Measurements from ENCODE around the gene PARVB. TPM values are rescaled to one million over a fixed set of nuclear protein-coding genes. Genes with fewer than 3 reads are reported as not detected.

Gene PARVB
- total RNA-seq, 4 donors from 2014 or later, result 59.5 to 82.0 (median 61.2) TPM

GRCh38 chr22:44194569-44194968 is 170.5 kb downstream of the PARVB start:
- ATAC-seq (ENCODE audit: low FRiP score), result no peak
- no peak for DNase-seq (ENCODE audit: low spot score)
- TF ChIP-seq, protein P1, sequence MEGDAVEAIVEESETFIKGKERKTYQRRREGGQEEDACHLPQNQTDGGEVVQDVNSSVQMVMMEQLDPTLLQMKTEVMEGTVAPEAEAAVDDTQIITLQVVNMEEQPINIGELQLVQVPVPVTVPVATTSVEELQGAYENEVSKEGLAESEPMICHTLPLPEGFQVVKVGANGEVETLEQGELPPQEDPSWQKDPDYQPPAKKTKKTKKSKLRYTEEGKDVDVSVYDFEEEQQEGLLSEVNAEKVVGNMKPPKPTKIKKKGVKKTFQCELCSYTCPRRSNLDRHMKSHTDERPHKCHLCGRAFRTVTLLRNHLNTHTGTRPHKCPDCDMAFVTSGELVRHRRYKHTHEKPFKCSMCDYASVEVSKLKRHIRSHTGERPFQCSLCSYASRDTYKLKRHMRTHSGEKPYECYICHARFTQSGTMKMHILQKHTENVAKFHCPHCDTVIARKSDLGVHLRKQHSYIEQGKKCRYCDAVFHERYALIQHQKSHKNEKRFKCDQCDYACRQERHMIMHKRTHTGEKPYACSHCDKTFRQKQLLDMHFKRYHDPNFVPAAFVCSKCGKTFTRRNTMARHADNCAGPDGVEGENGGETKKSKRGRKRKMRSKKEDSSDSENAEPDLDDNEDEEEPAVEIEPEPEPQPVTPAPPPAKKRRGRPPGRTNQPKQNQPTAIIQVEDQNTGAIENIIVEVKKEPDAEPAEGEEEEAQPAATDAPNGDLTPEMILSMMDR (IDR thresholded peaks at IDR 0.05), result no peak

GRCh38 chr22:44195189-44195871 is 171.2 kb downstream of the PARVB start:
- ATAC-seq (ENCODE audit: low FRiP score) (no peak), DNase-seq (ENCODE audit: low spot score) (no peak)
- TF ChIP-seq, protein P1 (IDR thresholded peaks at IDR 0.05), result no peak

DNA sequence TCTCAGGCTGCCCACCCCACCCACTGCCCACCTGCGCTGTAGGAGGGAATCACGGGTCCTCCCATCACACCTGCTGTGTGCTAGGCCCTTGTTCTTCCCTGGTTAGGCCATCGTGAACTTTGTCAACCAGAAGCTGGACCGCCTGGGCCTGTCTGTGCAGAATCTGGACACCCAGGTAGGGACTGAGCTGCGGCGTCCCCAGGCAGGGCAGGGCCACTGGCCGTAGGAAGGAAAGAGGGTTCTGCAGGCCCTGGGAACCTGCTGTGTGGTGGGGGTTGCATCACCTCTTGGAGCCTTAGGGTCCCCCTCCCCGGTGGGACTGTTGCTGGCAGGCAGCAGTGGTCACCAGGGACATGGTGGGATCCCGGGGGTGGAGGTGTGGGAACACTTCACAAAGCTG is 172.1 kb downstream of the PARVB start:
- no peak for DNase-seq (ENCODE audit: low spot score)
- TF ChIP-seq, protein P1 (IDR thresholded peaks at IDR 0.05), result no peak
- no peak for ATAC-seq (ENCODE audit: low FRiP score)

DNA sequence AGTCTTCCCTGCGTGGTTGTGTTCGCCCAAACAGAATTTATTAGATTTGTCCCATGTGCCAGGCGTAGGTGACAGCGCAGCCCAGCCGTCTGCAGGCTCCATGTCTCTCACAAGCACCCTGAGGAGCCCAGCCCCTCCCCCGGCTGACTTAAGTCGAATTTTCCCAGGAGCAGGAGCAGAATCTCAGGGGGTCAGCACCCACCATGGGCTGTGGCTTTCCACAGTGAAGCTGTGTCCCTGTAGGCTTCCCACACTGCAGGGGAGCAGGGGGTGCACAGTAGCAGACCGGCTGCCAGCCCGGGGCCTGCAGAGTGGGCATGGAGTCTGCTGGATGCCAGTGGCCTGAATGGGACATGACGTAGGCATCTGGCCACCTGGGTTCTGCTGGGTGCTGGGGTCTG is 172.6 kb downstream of the PARVB start:
- TF ChIP-seq, protein P1 (IDR thresholded peaks at IDR 0.05), result no peak
- no peak for DNase-seq (ENCODE audit: low spot score)

DNA sequence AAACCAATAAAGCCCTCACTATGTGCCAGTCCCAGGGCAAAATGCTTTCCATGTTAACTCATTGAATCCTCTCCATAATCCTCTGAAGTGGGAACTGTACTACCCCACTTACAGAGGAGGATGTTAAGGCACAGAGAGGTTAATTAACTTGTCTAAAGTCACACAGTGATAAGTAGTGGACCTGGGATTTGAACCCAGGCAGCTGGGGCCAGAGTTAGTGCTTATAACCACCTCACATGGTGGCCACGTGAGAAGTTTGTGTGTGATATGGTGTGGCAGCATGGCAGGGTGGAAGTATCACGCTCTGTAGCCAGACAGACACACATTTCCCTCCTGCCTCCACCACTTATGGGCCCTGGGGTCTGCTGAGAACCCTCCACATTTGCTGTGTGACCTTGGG is 173.2 kb downstream of the PARVB start:
- ATAC-seq (ENCODE audit: low FRiP score) (no peak), DNase-seq (ENCODE audit: low spot score) (no peak)

More for the DNA sequence above, 172.6 kb downstream of the PARVB start:
- no peak for ATAC-seq (ENCODE audit: low FRiP score)

GRCh38 chr22:44199164-44199563 is 175.1 kb downstream of the PARVB start:
- DNase-seq (ENCODE audit: low spot score) (no peak), ATAC-seq (ENCODE audit: low FRiP score) (no peak)
- TF ChIP-seq, protein P1 (IDR thresholded peaks at IDR 0.05), result no peak

More for the DNA sequence above, 173.2 kb downstream of the PARVB start:
- TF ChIP-seq, protein P1 (IDR thresholded peaks at IDR 0.05), result no peak

- ATAC-seq (ENCODE audit: low FRiP score) (no peak), DNase-seq (ENCODE audit: low spot score) (no peak)
- TF ChIP-seq, protein P1 (IDR thresholded peaks at IDR 0.05), result no peak
Observed at GRCh38 chr22:44199866-44200265, 175.8 kb downstream of the PARVB start.

All from omental fat pad (tissue), 4 donors.